NCI-H2171 (cell line): Measurements from ENCODE around the gene NFATC4.
"Not testable (repeated sequence)": the region's sequence is repeated elsewhere in the genome, so short reads cannot be mapped to it uniquely, and the experiment has no call there.

Source experiments
- DNase-seq: peaks from one replicate; lab custom pipeline; 2025; lab: John Stamatoyannopoulos, UW

Gene NFATC4

DNA sequence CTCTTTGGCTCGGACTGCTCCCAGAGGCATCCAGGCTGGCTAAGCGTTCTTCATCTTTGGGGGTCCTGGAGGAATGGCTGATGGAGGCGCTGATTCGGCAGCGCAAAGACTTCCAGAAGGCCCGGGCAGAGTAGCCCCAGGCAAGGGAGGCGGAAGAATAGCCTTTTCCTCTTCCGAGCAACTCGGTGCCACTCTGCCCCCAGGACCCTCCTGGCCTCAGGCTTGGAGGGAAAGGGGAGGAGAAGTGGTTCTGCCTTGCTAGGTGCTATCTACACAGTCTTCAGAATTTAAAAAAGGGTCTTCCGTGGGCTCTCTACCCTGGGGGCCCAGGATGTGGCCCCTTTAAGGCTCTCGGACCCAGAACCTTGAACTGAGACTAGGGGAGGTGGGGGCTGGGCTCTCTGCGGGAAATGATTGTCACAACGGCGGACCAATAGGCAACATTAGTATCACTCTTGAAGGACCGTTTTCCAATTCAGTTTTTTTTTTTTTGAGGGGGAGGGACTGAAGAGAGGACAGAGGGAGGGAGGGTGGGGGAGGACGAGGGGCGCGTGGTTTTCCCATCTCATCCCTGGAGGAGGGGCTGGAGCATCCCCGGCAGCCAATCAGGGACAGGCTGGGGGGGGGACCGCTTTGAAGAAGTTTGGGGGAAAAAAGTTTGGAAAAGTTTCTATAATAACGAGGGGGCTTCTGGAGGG, at the start of gene NFATC4:
TSS of gene NFATC4 (plus strand) at position 671 of the 698 bp plus-strand sequence. CDS start 157 bp downstream, outside the sequence.
- DNase-seq: peak; percentile 98

DNA sequence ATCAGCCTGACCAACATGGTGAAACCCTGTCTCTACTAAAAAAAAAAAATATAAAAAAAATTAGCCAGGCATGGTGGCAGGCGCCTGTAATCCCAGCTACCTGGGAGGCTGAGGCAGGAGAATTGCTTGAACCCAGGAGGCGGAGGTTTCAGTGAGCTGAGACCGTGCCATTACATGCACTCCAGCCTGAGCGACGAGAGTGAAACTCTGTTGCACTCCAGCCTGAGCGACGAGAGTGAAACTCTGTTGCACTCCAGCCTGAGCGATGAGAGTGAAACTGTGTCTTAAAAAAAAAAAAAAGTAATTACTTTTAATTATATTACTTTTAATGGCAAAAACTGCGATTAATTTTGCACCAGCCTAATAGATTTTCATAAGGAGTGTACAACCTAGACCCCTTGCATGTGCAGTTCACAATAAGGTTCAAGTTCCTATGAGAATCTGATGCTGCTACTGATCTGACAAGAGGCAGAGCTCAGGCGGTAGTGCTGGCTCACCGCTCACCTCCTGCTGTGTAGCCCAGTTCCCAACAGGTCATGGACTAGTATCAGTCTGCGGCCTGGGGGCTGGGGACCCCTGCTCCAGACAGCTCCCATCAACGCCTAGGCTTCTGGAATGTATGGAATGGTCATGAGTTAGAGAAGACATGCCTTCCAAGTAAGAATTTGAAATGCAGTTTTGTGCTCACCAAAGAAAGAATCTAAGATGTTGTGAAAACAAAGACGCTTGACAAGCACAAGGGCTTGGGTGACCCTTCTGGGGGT, 46.6 kb upstream of the NFATC4 start:
- DNase-seq: no peak

DNA sequence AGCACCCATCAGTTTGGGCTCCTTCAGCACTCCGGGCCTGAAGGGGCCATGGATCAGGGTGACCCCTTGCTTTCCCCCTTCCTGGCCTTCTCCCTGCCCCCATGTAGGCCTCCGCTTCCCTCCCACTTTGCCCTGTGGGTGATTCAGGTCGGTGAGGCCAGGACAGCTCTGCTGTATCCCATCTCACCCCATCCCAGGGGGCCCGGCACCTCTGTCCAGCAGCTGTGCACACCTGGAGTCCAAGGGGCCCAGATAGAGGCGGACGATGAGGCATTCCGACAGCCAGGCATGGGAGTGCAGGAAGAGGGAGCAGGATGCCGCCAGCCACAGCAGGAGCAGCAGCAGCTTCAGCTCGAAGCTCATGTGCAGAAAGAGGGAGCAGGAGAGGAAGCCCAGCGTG, 45.3 kb upstream of the NFATC4 start:
- no peak for DNase-seq

DNA sequence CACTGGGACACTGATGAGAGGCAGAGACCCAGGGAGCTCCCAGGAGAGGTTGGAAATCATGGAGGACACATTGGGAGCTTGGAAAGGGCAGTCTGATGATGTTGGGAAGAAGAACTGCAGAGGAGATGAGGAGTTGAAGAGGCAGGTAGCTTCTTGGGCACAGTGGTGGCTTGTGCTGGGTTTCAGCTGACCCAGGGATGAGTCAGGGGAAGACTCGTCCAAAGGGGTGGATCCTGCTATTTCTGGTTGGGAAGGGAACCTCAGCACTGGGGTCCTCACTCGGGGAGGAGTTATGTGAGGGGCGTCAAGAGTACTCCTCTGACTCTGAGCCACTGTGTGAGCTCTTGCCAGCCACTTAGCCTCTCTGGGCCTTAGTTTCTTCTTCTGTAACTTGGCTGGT, 44.6 kb upstream of the NFATC4 start:
- DNase-seq: no peak

DNA sequence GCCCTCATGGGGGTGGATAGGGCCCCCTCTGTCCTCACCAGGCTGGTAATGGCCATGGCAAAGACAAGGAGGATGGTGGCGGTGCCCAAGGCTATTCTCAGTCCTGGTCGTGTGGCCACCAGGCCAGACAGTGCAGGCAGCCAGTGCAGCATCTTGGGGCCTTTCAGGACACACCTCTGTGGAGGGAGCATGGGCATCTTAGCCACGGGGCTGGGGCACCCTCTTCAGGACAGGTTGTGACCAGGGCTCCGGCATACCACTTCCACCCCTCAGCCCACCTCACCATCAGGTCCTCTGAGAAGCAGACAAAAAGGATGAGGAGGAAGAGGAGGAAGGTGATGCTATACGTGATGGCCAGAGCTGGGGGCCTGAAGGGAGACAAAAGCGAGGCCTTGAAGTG, 44.0 kb upstream of the NFATC4 start:
- no peak for DNase-seq

DNA sequence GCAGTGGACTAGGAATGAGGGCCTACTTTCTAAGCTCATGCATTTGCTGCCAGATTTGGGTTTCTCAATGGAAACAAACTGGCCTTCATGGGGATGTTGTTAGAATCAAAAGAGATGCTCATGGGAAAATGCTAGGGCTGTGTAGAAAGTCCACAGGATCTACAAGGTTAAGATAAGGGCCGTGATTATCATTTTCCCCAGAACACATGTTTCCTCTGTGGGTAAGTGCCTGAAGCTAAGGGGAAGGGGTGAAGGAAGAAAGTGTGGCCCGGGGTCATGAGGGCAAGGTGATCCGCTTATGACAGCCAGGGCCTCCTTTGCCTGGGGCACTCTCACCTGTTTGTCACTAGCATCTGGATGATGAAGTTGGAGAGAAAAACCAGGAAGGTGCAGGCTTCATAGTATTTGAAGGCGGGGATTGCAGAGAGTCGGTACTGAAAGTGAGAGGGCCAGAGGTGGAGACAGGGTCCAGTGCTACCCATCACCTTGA, 42.9 kb upstream of the NFATC4 start:
- no peak for DNase-seq

DNA sequence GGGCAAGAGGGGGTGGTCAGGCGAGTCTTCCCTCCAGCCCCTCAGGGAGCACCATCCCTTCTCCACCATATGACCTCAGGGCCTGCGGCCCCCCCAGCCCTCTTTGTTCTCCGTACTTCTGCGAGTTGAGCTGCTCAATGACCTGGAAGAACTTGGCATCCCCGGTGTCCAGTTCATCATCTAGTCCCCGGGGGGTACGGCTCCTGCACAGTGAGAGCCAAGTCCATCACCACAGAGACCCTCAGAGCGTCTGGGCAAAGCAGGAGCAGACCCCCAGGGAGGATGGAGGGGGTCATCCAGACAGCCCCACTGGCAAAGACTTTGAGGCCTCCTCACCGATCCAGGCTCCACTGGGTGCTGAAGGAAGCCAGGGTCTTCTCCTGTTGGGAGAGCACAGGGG, 42.0 kb upstream of the NFATC4 start:
- no peak for DNase-seq

DNA sequence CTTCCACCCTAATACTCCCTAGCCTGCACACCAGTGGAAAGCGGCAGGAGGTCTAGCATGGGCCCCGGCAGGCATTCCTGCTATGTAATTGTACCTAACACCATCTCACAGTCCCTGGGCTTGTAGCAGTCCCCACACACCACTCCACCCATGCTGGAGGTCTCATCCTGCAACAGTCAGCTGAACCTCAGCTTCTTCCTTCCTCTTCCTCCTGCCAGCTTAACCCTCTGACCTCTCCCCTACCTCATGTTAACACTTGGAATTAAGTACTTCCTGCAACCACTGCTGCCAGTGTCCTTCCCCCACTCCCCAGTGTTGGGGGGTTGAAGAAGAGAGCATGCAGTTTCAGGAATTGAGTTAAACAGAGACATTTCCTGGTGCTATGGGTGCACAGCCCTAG, 40.7 kb upstream of the NFATC4 start:
- no peak for DNase-seq

DNA sequence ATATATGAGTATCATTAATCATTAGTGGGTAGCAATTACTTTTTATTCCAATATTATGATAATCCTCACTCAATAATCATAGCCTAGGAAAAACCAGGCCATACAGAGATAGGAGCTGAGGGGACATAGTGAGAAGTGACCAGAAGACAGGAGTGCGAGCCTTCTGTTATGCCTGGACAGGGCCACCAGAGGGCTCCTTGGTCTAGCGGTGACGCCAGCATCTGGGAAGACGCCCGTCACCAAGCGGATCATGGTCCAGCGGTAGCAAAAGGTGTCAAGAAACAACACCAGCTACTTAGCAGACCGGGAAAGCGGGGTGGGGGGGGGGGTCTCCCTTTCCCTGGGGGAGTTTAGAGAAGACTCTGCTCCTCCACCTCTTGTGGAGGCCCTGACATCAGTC, 40.1 kb upstream of the NFATC4 start:
- not testable (repeated sequence) for DNase-seq

DNA sequence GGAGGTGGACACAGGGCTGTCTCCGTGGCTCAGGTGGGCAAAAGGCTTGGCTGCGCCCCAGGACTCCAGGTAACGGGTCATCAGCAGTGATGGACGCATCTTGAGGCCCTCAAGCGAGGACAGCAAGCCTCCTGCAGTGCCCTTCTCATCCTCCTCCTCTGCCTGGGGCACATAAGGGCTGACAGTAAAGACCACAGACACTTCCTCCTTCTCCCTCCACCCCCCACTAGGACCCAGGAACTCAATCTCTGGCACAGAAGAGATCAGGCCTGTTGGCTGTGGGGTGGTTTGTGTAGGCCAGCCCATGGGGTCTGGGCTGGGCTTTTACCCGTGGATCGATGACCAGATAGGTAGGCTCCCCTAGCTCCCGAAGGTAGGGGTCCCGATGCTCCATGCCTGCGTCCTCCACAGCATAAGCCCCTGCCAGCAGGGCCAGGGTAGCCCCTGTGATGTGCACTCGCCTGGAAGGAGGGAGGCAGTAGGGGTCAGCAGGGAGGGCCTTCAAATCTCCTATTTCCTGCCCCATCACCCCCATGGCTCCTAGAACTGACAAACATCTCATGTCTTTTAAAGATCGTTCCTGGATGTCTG, 38.8 kb upstream of the NFATC4 start:
- no peak for DNase-seq

DNA sequence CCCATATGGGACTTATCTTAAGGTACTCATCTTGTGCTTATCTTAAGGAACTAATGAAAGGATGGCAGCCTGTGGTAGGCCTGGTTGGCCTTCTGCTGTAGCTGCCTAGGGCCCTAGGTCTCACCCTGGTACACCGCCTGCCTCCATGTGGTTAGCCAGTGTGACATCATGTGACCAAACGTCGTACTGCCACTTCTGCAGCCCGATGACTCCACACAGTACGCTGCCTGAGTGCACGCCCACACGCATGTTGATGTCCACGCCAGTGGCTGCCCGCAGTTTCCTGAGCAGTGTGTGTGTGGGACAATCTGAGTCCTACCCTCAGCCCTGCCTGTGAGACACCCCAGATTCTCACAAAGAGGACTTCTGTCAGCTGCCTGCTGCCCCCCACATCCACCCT, 38.2 kb upstream of the NFATC4 start:
- DNase-seq: no peak

DNA sequence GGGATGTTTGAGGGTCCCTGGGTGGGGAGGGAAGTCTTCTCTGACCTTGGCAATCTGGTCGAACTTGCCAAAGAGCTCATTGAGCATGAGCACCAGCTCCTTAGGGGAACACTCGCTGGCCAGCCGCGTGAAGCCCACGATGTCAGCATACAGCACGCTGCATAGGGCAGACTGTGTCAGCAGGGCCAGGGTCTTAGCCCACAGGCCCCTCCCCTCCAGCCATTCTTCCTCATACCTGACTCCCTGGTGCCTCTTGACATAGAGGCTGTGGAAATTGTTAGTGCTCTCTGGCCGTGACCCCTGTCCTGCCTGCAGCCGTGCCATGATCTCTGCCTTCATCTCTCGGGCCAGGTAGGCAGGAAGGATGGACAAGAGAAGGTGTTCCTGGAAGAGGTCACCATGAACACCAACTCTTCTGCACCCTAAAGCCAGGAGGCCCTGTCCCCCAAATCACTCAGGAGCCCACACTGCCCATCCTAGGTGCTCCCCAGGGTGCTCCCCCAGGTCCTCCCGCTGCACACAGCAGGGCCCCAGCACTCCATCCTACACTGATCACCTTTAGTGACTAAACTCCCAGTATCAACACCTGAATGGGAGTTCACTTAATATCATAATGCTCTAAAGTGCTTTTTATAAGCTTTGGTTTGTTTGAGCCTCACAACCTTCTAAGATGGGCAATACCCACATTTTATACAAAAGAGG, 36.9 kb upstream of the NFATC4 start:
- no peak for DNase-seq

DNA sequence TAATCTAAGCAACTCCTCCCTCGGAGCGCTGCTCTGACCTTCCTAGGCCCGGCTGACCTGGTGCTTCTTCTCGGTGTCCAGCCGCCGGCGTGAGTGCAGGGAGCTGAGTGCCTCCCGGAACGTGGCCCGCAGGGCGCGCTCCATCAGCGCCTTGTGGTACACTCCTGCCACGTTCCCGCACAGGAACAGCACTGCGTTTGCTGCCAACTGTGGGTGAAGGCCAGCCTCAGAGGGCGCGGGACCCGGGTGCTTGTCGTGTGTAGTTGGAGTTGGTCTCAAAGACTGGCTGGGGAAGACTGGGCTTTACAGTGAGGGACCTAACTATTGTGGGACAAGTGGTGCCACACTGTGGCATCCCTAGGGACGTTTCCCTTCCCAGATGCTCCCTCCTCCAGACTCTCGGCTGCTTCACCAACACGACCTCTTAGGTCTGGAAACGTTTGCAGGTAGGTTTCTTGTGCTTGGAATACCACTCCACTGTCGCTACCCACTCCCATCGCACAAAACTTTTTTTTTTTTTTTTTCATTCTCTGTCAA, 36.2 kb upstream of the NFATC4 start:
- no peak for DNase-seq

DNA sequence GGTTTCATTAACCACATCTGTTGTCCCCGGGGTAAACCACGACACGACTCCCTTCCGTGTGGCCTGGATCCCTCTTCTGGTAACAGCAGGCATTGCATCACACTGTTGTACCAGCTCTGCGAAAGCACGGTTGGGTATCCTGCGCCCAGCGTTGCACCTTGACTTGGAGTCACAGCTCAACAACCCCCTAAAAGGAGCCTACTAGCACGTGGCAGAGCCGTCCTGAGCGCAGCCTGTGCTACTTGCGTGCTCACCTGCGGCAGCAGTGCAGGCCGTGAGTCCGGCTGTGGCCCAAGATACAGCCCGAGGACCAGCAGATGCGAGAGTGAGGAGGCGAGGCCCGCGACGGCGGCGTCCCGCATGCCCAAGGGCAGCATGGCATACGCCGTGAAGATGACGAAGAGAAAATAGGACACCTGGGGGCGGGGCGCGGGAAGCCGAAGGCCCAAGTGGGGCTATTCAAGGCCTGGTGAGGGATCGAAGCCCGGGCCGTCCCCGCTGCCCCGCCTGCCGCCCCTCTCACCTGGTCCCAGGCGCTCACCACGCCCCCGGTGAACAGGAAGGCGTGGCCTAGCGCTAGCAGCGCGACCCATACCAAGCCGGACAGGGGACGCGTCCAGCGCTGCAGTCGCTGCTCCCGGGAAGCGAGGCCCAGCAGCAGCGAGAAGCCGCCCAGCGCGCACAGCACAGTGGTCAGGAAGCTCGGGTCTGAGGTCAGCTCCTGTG, 35.6 kb upstream of the NFATC4 start:
- peak; percentile 93 for DNase-seq

DNA sequence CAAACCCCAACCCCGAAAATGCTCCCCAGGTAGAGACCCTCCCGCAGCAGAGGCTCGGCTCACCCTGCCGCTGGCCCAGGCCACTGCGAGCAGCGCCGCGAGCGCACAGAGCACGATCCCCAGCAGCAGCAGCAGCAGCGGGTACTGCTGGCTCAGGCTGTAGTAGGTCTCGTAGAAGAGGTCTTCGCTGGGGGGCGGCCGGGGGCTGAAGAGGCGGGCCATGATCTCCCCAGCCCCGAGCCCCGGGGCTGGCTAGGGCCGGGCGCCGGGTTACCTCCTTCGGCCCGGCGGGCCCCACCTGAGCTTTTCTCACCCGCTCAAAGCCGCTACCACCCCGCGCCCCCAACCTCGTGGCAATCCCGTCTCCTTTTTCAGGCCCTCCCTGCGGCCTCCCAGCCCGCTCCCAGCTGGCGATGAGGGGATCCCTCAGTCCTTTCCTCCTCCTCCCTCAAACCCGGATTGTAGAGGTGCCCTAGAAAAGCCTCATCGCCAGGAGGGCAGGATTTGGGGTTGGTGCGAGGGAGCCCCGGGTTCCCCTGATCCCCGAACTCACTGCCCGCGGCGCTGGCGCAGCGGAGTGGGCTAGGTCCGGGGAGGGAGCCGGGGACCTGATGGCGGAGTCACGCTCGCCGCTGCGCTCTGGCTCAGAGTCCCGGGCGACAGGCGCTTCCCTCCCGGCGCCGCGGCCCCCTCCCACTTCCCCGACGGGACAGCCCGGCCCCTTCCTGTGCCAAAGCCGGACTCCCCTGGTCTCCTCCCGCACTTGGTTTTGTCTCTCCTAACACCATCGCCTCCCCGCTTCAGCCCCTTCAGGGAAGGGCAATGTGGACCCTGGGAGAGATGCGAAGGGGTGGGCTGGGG, 33.3 kb upstream of the NFATC4 start, which contains the start of gene ADCY4:
TSS of gene ADCY4 (minus strand) at position 641 of the 861 bp plus-strand sequence. CDS start at position 222, 419 bp downstream.
- no peak for DNase-seq

DNA sequence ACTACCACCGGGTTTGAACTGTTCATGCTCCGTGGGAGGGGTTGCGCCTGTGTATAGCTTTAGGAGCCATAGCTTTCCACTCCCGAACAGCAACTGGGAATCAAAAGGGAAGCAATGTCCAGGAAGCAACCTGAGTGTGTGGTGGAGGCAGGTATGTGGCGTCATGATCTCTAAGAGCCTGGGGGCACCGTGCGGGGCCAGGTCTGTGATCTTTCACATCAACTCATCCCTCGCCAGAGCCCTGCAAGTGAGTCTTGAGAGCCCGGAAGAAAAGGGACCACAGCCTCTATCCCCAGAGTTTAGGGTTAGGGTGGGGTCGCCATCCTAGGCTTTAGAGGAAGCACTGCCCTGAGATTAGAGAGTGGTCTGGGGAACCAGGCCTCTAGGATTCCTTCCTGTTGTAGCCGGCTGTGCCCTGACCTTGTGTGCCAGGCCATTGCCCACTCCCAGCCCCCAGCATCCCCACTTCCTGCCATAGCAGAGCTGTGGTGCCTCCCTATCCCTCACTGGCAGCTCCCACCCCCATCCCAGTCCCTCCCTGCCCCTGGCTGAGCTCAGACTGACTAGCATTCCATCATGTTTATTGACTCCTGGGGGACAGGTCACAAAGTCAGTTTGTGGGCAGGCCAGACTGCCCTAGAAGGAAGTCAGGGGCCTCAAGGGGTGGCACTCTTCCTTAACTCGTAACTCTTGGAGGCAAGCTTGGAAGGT, 32.4 kb upstream of the NFATC4 start:
- DNase-seq: no peak

DNA sequence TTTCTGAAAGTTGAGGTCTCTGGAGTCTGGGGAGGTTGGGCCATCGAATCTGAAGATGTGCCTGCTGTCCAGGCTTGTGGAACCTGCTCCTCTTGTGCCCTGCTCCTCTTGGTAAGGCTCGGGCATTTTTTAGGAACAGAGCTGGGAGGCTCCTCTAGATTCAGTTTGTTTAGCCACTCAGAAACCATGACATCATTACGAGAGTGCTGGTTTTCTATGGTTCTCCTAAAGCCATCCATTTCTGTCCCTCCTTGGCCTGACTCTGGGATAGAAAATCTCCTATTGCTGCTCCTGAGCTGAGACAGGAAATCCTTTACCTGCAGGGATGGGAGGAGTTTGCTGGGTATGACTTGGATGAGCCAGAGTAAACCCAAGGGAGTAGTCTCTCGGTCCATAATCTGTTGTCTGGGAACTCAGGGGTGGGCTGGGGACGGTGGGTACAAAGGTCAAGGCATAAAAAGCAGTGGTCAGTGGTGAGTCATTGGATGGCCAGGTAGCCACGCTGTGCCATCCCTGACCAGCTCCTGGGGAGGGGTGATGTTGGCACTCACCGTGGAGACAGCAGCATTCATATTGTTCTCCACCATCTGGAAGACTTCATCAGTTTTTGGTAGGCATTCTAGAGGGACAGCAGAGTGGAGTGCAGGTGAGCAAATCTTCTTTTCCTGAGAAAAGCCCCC, 30.7 kb upstream of the NFATC4 start:
- no peak for DNase-seq

DNA sequence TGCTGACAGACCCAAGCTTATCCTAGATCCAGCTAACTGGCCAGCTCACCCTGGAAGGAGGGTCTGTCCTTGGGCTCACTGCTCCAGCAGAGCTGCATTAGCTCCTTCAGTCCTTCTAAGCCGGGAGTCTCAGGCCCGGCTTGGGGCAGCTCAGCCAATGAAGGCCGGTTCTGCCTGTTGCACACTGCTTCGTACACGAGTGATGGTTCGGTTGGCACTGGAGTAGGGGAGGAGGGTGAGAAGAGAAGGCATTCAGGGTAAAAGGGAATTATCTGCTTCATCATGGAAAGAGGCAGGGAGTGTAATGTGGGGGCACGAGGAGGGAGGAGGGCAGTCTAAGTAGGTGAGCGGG, 30.2 kb upstream of the NFATC4 start:
- no peak for DNase-seq

DNA sequence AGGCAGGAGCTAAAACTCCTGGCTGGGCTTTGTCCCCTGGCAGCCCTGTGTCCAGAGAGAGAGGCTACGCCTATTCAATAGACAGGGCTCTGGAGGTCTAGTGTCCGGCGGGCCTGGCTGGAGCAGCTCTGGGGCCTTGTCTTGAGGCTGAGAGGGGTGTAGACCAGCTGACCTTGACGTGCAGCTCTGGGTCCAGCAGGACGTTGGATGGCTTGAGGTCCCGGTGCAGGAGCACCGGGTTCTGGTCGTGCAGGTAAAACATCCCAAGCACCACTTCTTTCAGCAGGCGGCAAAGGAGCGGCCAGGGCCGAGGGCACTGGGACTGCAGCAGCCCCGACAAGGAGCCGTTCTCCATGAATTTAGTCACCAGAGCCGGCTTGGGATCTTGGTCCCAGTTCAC, 29.1 kb upstream of the NFATC4 start:
- DNase-seq: no peak
